Prostate gland (tissue), 2 donors: ENCODE measurements around the gene DDAH1. TPM values are rescaled to one million over a fixed set of nuclear protein-coding genes. Genes with fewer than 3 reads are reported as not detected.
A peak's percentile ranks its signal among the peaks of the same experiment; 100 is the strongest.

Source experiments
- DNase-seq: peaks from one replicate; pipeline ENCODE4 v3.0.0-alpha.2; 2019; ENCODE audit warnings: low spot score
- H3K27ac ChIP-seq, 2 donors: fragments of 200-600 bp; sonication (generic); 2 replicates each; pipeline ENCODE4 v1.5.1; 2017 to 2019
- H3K27me3 ChIP-seq: fragments of 200-600 bp; sonication (generic); replicated peaks from 2 replicates; pipeline ENCODE4 v1.5.1; 2019; ENCODE audit not compliant: insufficient read depth
- H3K36me3 ChIP-seq, 2 donors: fragments of 200-600 bp; sonication (generic); 1 replicate in 1 of 2; 2 replicates in 1 of 2; pipeline versions ENCODE4 v1.5.1 to v1.8.1; 2017 to 2019
- H3K4me1 ChIP-seq: fragments of 200-600 bp; sonication (generic); replicated peaks from 2 replicates; pipeline ENCODE4 v1.5.1; 2019
- H3K4me3 ChIP-seq, 2 donors: fragments of 200-600 bp; sonication (generic); 2 replicates each; pipeline ENCODE4 v1.5.1; 2017 to 2019
- H3K9me3 ChIP-seq: fragments of 200-600 bp; sonication (generic); 2 replicates; pipeline ENCODE4 v1.5.1; 2017
- CTCF ChIP-seq, 4 experiments: fragments of 200-600 bp in 2 of 4; fragments of 450-650 bp in 2 of 4; sonication (generic) in 2 of 4; IDR thresholded peaks; 1 replicate in 3 of 4; 2 replicates in 1 of 4; pipeline ENCODE4 v1.5.1; 2016 to 2019; ENCODE audit warnings: antibody characterized with exemption in 4 of 4, mild to moderate bottlenecking in 2 of 4, moderate library complexity in 2 of 4
- POLR2A ChIP-seq: fragments of 450-650 bp; IDR thresholded peaks from one replicate; pipeline ENCODE4 v1.6.1; 2016; ENCODE audit warnings: antibody characterized with exemption, mild to moderate bottlenecking
- POLR2AphosphoS5 ChIP-seq: sonication (generic); formaldehyde crosslinking; IDR thresholded peaks from one replicate; pipeline ENCODE4 v1.6.1; 2017; ENCODE audit warnings: antibody characterized with exemption
- WGBS: methylation state at CpG from one replicate; pipeline ENCODE4 v1.1.5; 2018; 5-methylcytosine and 5-hydroxymethylcytosine counted together
- intact Hi-C: fragments of 100-400 bp; cut with DNase I; formaldehyde crosslinking; loops from one replicate; pipeline ENCODE4 v1.14.2; 2022
- total RNA-seq, 2 donors: library from RNA; depleted of rRNA; stranded (reverse); fragments of >200 nt; gene quantifications; one replicate each; pipeline ENCODE4 v1.1.0, GENCODE V29; 2016

The DDAH1 gene
- total RNA-seq, 2 donors from 2014 or later = 61.6 to 70.7 TPM

GRCh38 chr1:85417017-85417416 lies 47.9 kb downstream of the DDAH1 start:
- 74% methylated on average over 5 of the region's 5 CpGs for WGBS
- Histone ChIP-seq H3K27me3 (no peaks in the 10 kb centered on the region), H3K9me3 (no peaks in the 10 kb centered on the region), H3K4me1 (no peaks in the 10 kb centered on the region), H3K27ac (no peak overlapping the region), H3K36me3 (no peaks in the 10 kb centered on the region), H3K4me3 (no peak overlapping the region)
- no peak for TF ChIP-seq POLR2AphosphoS5
- TF ChIP-seq CTCF (IDR thresholded peaks at IDR 0.05) = no peak
- no peak for TF ChIP-seq POLR2A
- intact Hi-C loops = no loop called here
- DNase-seq = no peak

GRCh38 chr1:85413169-85413568 lies 51.8 kb downstream of the DDAH1 start:
- 90% methylated on average over 1 of the region's 1 CpG for WGBS
- H3K4me3 ChIP-seq = no peak overlapping the region

DNA sequence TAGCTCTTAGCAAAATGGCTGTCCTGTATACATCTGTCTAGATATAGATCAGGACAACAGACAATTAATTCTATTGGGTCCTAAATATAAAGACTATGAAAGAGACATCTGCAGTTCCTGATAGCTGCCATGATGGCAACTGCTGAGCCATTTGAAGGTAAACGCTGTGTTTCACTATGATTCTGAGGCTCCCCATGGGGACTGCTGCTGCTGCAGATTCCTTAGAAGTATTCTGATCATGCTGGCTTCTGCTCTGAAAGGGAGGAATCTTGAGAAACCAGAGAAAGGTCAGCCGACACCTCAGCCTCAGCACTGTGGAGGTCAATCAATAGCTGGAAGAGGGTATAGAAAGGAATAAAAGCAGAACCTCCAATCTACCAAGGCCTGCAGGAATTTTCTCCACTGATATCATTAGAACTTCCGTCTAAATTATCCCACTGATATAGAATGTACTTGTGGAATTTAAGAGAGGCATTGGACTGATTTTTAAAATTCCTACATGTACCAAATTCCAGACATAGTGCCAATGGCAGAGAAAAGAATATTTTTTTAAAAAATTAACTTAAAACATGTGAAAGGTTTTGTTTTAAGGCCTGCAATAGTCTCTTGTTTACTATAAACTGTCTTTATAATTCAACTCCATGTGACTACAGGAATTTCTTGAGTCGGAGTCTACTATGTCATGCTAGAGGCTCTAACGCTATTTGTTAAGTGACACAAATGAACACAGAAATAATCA lies 53.2 kb downstream of the DDAH1 start:
- WGBS = 92% methylated on average over 5 of the region's 5 CpGs
- peaks cover 5% of the 10 kb centered on the region for H3K4me1 ChIP-seq
- H3K36me3 ChIP-seq = no peaks in the 10 kb centered on the region
- H3K9me3 ChIP-seq = no peaks in the 10 kb centered on the region
- intact Hi-C loops = no loop called here
- no peak overlapping the region for H3K4me3 ChIP-seq
- TF ChIP-seq CTCF (IDR thresholded peaks at IDR 0.05) = no peak
- no peak for TF ChIP-seq POLR2A
- TF ChIP-seq POLR2AphosphoS5 = no peak
- DNase-seq = no peak
- H3K27ac ChIP-seq = no peak overlapping the region
- H3K27me3 ChIP-seq = no peaks in the 10 kb centered on the region

More at GRCh38 chr1:85413169-85413568, 51.8 kb downstream of the DDAH1 start:
- intact Hi-C loops = no loop called here
- H3K36me3 ChIP-seq = no peaks in the 10 kb centered on the region
- H3K27ac ChIP-seq = no peak overlapping the region
- H3K9me3 ChIP-seq = no peaks in the 10 kb centered on the region
- no peak for DNase-seq
- H3K27me3 ChIP-seq = no peaks in the 10 kb centered on the region
- no peak for TF ChIP-seq POLR2AphosphoS5
- no peak for TF ChIP-seq CTCF (IDR thresholded peaks at IDR 0.05)
- no peak for TF ChIP-seq POLR2A
- no peaks in the 10 kb centered on the region for H3K4me1 ChIP-seq

DNA sequence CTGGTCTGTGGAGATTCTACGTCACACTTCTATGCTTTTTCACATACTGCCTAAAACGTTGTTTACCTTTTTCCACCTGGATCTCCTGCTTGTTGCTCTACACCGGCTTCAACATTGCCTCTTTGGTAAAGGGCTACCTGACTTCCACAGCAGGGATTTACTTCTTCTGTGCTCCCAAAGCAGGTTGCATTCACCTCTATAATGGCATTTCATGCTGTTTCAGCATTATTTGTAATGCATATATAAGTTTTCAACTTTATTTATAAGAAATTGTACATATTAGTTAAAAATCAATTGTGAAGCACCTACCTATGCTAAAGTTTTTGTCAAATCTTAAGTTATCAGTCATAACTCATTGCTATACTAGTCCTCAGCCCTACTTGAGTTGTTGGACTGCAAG lies 55.4 kb downstream of the DDAH1 start:
- WGBS = 91% methylated on average over 3 of the region's 3 CpGs
- Histone ChIP-seq H3K4me3 (no peak overlapping the region), H3K27me3 (no peaks in the 10 kb centered on the region), H3K27ac (no peak overlapping the region), H3K4me1 (peaks cover 5% of the 10 kb centered on the region), H3K36me3 (no peaks in the 10 kb centered on the region), H3K9me3 (no peaks in the 10 kb centered on the region)
- TF ChIP-seq CTCF (IDR thresholded peaks at IDR 0.05) (no peak), POLR2A (no peak), POLR2AphosphoS5 (no peak)
- DNase-seq = no peak
- intact Hi-C loops = no loop called here

DNA sequence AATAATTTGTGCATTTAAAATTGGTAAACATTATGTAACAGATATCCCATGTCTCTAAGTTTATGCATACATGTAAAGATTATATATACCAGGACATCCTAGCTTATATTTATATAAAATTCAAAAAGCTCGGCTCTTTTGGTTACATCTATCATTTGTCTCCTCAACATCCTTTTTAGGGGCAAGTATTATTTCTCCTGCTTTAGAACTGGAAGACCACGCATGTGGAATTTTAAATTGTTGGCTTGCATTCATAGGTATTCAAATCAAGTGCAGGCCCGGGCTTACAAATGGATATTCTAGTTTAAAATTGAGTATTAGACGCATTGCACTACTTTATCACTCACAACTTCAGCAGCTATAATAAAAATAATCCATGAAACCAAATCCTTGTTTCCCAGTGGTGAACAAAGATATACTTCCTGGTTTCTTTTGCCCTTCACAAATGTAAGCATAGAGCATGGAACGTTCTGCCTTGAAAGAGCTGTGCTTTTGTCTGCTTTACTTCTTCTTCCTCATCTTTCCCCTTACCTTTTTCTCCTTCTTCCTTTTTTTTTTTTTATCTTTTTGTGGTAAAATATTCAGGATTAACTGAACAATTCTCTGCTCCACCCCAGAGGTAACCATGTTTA lies 57.1 kb downstream of the DDAH1 start:
- no peaks in the 10 kb centered on the region for H3K27me3 ChIP-seq
- no peak for DNase-seq
- H3K36me3 ChIP-seq = no peaks in the 10 kb centered on the region
- intact Hi-C loops = no loop called here
- no peak overlapping the region for H3K4me3 ChIP-seq
- peaks cover 5% of the 10 kb centered on the region for H3K4me1 ChIP-seq
- 71% methylated on average over 5 of the region's 5 CpGs for WGBS
- peak overlapping the region in 1 of 2 donors; percentile 14 for H3K27ac ChIP-seq
- no peaks in the 10 kb centered on the region for H3K9me3 ChIP-seq
- TF ChIP-seq POLR2A (no peak), CTCF (IDR thresholded peaks at IDR 0.05) (no peak), POLR2AphosphoS5 (no peak)
